SJSA1 (cell line): Measurements from ENCODE around the gene SPATA9. TPM values are rescaled to one million over a fixed set of nuclear protein-coding genes. Genes with fewer than 3 reads are reported as not detected.

Source experiments
- DNase-seq, 2 experiments: peaks; one replicate each; pipeline ENCODE4 v3.0.0-alpha.2; 2015 to 2020; ENCODE audit warnings: low spot score in 2 of 2, low read depth in 1 of 2
- H3K27ac ChIP-seq: fragments of 250-450 bp; sonication (Bioruptor Pico); 2 replicates; pipeline ENCODE4 v1.5.1; 2020; ENCODE audit warnings: mild to moderate bottlenecking, moderate library complexity
- H3K27me3 ChIP-seq: fragments of 250-450 bp; sonication (Bioruptor Pico); replicated peaks from 2 replicates; pipeline ENCODE4 v1.5.1; 2020; ENCODE audit warnings: mild to moderate bottlenecking, moderate library complexity
- H3K36me3 ChIP-seq: fragments of 250-450 bp; sonication (Bioruptor Pico); 2 replicates; pipeline ENCODE4 v1.5.1; 2020; ENCODE audit warnings: mild to moderate bottlenecking
- H3K4me1 ChIP-seq: fragments of 250-450 bp; sonication (Bioruptor Pico); replicated peaks from 2 replicates; pipeline ENCODE4 v1.6.1; 2021; ENCODE audit warnings: mild to moderate bottlenecking
- H3K4me3 ChIP-seq: fragments of 250-450 bp; sonication (Bioruptor Pico); 2 replicates; pipeline ENCODE4 v1.5.1; 2020; ENCODE audit warnings: mild to moderate bottlenecking
- H3K9me3 ChIP-seq: fragments of 250-450 bp; sonication (Bioruptor Pico); replicated peaks from 2 replicates; pipeline ENCODE4 v1.5.1; 2020; ENCODE audit warnings: mild to moderate bottlenecking
- total RNA-seq: library from RNA; depleted of rRNA; stranded (reverse); fragments of >200 nt; shearing (Covaris generic); gene quantifications from 2 replicates; pipeline ENCODE4 v1.2.3, GENCODE V29; 2014; rRNA removed

Gene SPATA9
- total RNA-seq, 1 experiment from 2014 or later = 1.4 TPM

DNA sequence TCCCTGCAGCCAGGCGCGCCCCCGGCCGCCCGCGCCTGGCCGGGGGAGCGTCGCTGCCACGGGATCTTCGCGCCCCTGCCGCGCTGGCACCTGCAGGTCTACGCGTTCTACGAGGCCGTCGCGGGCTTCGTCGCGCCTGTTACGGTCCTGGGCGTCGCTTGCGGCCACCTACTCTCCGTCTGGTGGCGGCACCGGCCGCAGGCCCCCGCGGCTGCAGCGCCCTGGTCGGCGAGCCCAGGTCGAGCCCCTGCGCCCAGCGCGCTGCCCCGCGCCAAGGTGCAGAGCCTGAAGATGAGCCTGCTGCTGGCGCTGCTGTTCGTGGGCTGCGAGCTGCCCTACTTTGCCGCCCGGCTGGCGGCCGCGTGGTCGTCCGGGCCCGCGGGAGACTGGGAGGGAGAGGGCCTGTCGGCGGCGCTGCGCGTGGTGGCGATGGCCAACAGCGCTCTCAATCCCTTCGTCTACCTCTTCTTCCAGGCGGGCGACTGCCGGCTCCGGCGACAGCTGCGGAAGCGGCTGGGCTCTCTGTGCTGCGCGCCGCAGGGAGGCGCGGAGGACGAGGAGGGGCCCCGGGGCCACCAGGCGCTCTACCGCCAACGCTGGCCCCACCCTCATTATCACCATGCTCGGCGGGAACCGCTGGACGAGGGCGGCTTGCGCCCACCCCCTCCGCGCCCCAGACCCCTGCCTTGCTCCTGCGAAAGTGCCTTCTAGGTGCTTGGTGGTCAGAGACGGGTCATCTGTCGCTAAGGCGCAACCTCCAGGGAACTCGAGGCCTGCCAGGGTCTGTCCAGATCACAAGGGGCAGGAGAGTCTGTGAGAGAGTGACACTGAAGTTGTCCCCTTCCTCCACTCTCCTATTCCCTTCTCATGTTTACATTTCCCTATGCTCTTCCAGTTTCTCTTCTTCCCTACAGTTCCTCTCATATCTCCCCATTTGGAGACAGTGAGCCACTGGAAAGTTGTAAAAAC, 61.6 kb downstream of the SPATA9 start:
- DNase-seq = peak in 1 of 2 experiments; percentile 44
- peaks cover 27% of the 10 kb centered on the region for H3K4me1 ChIP-seq
- no peaks in the 10 kb centered on the region; the same call in 1 of the 2 replicates for H3K9me3 ChIP-seq
- no peaks in the 10 kb centered on the region for H3K36me3 ChIP-seq
- H3K27ac ChIP-seq = no peak overlapping the region
- H3K4me3 ChIP-seq = peak overlapping the region; percentile 52
- no peaks in the 10 kb centered on the region for H3K27me3 ChIP-seq

DNA sequence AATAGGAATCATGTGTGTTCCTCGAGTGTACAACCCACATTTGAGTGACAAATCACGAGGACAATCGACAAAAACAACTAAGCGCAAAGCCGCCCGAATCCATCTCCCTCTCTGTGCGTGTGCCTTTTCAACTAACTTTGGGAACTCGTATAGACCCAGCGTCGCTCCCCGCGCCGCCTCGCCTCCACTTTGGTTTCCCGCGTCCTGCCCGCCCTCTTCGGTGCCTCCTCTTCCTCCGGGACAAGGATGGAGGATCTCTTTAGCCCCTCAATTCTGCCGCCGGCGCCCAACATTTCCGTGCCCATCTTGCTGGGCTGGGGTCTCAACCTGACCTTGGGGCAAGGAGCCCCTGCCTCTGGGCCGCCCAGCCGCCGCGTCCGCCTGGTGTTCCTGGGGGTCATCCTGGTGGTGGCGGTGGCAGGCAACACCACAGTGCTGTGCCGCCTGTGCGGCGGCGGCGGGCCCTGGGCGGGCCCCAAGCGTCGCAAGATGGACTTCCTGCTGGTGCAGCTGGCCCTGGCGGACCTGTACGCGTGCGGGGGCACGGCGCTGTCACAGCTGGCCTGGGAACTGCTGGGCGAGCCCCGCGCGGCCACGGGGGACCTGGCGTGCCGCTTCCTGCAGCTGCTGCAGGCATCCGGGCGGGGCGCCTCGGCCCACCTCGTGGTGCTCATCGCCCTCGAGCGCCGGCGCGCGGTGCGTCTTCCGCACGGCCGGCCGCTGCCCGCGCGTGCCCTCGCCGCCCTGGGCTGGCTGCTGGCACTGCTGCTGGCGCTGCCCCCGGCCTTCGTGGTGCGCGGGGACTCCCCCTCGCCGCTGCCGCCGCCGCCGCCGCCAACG, 62.5 kb downstream of the SPATA9 start, which contains the start of gene GPR150:
TSS of gene GPR150 (plus strand) at position 58 of the 840 bp plus-strand sequence. CDS start at position 247, 189 bp downstream.
- Histone ChIP-seq H3K27ac (no peak within 1 kb of the TSS; the same call in 1 of the 2 replicates), H3K27me3 (no peaks in the 10 kb centered on the region), H3K9me3 (no peaks in the 10 kb centered on the region; the same call in 1 of the 2 replicates), H3K36me3 (no peaks in the 10 kb centered on the region), H3K4me3 (peak within 1 kb of the TSS; percentile 52), H3K4me1 (peaks cover 27% of the 10 kb centered on the region)
- DNase-seq = peak; percentile 50 to 63

DNA sequence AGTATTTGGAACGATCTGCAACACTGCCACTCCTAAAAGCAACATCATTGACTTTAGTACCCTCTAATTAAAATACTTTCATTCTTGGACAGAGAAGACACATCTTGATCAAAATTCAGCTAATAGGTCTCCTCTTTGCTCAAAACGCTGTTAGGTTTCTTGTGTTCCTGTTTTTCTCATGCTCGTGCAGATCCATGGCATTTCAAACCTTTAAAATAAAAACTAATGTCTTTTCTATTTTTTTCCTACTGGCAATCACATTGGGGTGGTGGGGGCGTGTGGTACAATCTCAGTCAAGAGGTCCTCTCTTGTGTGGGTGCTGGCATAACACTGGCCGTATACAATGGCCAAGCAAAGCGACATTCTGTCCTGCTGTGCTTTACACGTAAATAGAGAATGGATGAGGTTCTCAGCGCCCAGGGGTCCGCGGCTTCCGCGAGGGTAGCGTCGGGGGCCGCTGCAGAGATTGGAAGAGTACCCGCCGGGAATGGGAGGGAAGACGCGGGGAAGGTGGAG, 63.2 kb downstream of the SPATA9 start:
- Histone ChIP-seq H3K9me3 (no peaks in the 10 kb centered on the region; the same call in 1 of the 2 replicates), H3K4me3 (peak overlapping the region; percentile 52), H3K27me3 (no peaks in the 10 kb centered on the region), H3K36me3 (no peaks in the 10 kb centered on the region), H3K4me1 (peaks cover 27% of the 10 kb centered on the region), H3K27ac (no peak overlapping the region)
- DNase-seq = no peak

DNA sequence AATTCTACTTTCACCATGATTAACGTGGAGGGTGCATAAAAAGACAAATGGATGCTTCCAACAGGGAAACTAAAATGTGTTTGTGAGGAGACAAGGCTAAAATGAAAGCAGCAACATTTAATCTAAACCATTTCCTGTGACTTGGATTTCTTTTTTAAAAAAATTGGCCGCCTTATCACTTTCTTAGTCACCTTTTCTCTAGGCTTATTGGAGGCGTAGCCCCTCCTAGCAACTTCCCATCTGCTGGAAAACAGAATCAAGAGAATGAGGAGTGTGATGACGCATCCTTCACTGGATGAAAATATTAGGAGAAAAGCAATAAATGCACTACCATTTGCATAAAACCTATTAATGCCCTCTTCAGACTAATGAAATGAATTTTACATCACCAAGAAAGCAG, 63.7 kb downstream of the SPATA9 start:
- no peaks in the 10 kb centered on the region; the same call in 1 of the 2 replicates for H3K9me3 ChIP-seq
- H3K27me3 ChIP-seq = no peaks in the 10 kb centered on the region
- no peak for DNase-seq
- peaks cover 27% of the 10 kb centered on the region for H3K4me1 ChIP-seq
- H3K27ac ChIP-seq = no peak overlapping the region
- H3K36me3 ChIP-seq = no peaks in the 10 kb centered on the region
- no peak overlapping the region for H3K4me3 ChIP-seq

DNA sequence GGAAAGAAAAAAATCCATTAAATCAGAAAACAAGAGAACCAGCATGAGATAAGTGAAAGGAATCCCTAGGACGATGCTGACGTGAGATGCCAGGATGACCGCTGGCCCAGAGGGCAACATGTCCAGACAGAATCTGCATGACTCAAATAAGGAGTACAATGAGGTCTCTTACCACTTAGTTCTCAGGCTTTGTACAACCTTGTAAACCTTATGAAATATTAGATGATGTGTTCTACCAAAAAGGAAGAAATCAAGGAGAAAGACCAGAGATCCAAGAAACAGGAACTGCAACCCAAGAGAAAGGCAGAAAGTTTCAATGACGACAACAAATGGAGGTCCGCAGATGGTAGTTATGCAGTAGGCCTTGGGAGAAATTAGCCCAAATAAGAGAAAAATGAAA, 65.7 kb downstream of the SPATA9 start:
- H3K4me3 ChIP-seq = no peak overlapping the region
- no peaks in the 10 kb centered on the region for H3K27me3 ChIP-seq
- H3K36me3 ChIP-seq = no peaks in the 10 kb centered on the region
- no peaks in the 10 kb centered on the region; the same call in 1 of the 2 replicates for H3K9me3 ChIP-seq
- no peak for DNase-seq
- no peak overlapping the region for H3K27ac ChIP-seq
- peaks cover 23% of the 10 kb centered on the region for H3K4me1 ChIP-seq

DNA sequence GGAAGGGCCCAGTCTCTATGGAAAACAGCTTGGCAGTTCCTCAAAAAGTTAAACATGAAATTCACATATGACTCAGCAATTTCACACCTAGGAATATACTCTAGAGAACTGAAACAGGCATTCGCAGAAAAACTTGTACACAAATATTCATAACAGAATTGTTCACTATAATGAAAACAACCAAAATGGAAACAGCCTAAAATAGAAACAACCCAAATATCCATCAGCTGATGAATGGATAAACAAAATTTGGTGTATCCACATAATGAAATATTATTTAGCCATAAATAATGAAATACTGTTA, 67.7 kb downstream of the SPATA9 start:
- no peak overlapping the region for H3K27ac ChIP-seq
- no peak overlapping the region for H3K4me3 ChIP-seq
- no peaks in the 10 kb centered on the region for H3K36me3 ChIP-seq
- no peak for DNase-seq
- peaks cover 6% of the 10 kb centered on the region for H3K4me1 ChIP-seq
- H3K9me3 ChIP-seq = no peaks in the 10 kb centered on the region; the same call in 1 of the 2 replicates
- H3K27me3 ChIP-seq = no peaks in the 10 kb centered on the region

DNA sequence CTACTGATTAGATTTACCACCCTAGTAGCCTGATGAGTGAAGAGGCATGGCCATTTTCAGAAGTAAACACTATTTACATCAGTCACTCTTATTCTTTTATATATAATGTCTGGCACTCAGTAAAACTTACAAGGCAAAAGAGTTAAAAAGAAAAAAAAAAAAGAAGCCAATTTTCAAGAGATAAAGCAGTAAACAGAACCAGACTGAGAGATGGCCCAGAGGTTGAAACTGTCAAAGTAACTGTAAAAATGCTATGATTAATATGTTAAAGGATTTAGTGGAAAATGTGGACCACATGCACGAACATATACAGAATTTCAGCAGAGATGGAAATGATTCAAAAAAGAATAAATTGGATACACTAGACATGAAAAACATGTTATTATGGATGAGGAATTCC, 69.3 kb downstream of the SPATA9 start:
- Histone ChIP-seq H3K27ac (no peak overlapping the region), H3K4me1 (no peaks in the 10 kb centered on the region), H3K4me3 (no peak overlapping the region), H3K9me3 (no peaks in the 10 kb centered on the region), H3K36me3 (no peaks in the 10 kb centered on the region), H3K27me3 (no peaks in the 10 kb centered on the region)
- DNase-seq = no peak

DNA sequence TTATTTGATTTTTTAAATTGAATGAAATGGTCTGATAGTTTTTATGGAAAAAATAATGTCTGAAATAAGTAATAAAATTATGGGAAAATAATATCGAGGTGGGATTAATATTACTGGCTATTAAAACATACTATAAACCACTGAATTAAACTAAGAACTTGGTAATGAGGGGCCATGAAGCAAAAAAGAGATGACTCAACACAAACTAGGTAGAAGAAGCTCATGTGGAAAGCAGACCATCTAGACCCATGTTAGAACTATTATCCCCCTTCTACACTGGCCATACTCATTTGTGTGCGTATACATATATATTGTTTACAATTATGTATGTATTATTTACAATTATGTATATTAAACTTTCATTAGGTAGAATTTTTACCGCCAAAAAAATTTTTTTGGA, 71.4 kb downstream of the SPATA9 start:
- no peaks in the 10 kb centered on the region for H3K9me3 ChIP-seq
- no peaks in the 10 kb centered on the region for H3K36me3 ChIP-seq
- H3K4me1 ChIP-seq = no peaks in the 10 kb centered on the region
- no peak for DNase-seq
- H3K27me3 ChIP-seq = no peaks in the 10 kb centered on the region
- no peak overlapping the region for H3K27ac ChIP-seq
- H3K4me3 ChIP-seq = no peak overlapping the region

DNA sequence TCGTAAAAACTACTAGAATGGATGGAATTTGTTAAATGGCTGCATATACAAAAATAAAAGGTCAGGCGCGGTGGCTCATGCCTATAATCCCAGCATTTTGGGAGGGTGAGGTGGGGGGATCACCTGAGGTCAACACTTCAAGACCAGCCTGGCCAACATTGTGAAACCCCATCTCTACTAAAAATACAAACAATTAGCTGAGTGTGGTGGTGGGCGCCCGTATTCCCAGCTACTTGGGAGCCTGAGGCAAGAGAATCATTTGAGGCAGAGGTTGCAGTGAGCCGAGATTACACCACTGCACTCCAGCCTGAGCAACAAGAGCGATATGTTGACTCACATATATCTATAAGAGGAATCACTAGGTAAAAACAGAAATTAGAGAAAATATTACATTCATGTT, 72.2 kb downstream of the SPATA9 start:
- Histone ChIP-seq H3K4me1 (no peaks in the 10 kb centered on the region), H3K36me3 (no peaks in the 10 kb centered on the region), H3K9me3 (no peaks in the 10 kb centered on the region), H3K27ac (no peak overlapping the region), H3K27me3 (no peaks in the 10 kb centered on the region), H3K4me3 (no peak overlapping the region)
- DNase-seq = no peak

DNA sequence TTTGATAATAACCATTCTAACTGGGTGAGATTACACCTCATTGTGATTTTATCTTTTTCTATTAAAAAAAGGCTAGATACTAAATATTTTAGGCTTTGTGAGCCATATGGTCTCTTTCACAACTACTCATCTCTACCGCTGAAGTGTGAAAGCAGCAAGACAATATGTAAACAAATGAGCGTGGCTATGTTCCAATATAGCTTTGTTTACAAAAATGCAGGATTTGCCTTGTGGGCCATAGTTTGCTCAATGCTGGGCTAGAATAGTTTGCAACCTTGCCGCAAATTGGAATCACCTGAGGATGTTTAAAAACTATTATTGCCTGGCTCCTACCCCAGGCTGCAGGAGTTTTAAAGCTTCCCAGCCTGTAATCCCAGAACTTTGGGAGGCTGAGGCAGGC, 73.1 kb downstream of the SPATA9 start:
- H3K36me3 ChIP-seq = no peaks in the 10 kb centered on the region
- H3K27me3 ChIP-seq = no peaks in the 10 kb centered on the region
- no peaks in the 10 kb centered on the region for H3K9me3 ChIP-seq
- no peaks in the 10 kb centered on the region for H3K4me1 ChIP-seq
- H3K4me3 ChIP-seq = no peak overlapping the region
- H3K27ac ChIP-seq = no peak overlapping the region
- DNase-seq = no peak

Other genes starting within 250 kb of the SPATA9 start
- 74.7 and 94.6 TPM in 2 replicates for gene SKIC3, start 128.0 kb downstream of the SPATA9 start, total RNA-seq
- gene ARSK, start 127.9 kb downstream of the SPATA9 start, total RNA-seq = 16.5 and 18.9 TPM in 2 replicates
- gene GPR150, start 62.9 kb downstream of the SPATA9 start, total RNA-seq = 0.18 TPM in 1 of 2 replicates, not detected in the other
- gene RFESD, start 36.2 kb downstream of the SPATA9 start, total RNA-seq = 0.72 and 1.7 TPM in 2 replicates
- gene RHOBTB3, start 48.3 kb upstream of the SPATA9 start, total RNA-seq = 121 and 175 TPM in 2 replicates
- gene GLRX, start 139.7 kb upstream of the SPATA9 start, total RNA-seq = 18.1 and 60.3 TPM in 2 replicates